Stomach (tissue), 4 donors: ENCODE measurements around the gene ADAM15.

ENCODE experiments used
- CTCF ChIP-seq, 7 experiments: fragments of 450-650 bp in 4 of 7; fragments of 200-600 bp in 3 of 7; sonication (generic) in 3 of 7; IDR thresholded peaks; one replicate each; pipeline ENCODE4 v1.5.1; 2016 to 2019; ENCODE audit warnings: antibody characterized with exemption in 7 of 7, control low read depth in 2 of 7, mild to moderate bottlenecking in 1 of 7
- EP300 ChIP-seq: sonication (generic); formaldehyde crosslinking; IDR thresholded peaks from one replicate; pipeline ENCODE4 v1.6.1; 2017; ENCODE audit warnings: antibody characterized with exemption
- POLR2A ChIP-seq, 4 donors: fragments of 450-650 bp; IDR thresholded peaks; one replicate each; pipeline ENCODE4 v1.6.1; 2016; ENCODE audit warnings: antibody characterized with exemption in 4 of 4, control low read depth in 2 of 4, mild to moderate bottlenecking in 1 of 4, moderate library complexity in 1 of 4

- TF ChIP-seq EP300 (no peak), CTCF (IDR thresholded peaks at IDR 0.05) (no peak), POLR2A (IDR thresholded peaks at IDR 0.05) (no peak)
Observed at GRCh38 chr1:155086856-155087535, 35.9 kb downstream of the ADAM15 start.
